Loucy (cell line): Measurements from ENCODE around the gene SCIN.

Experiments
- EZH2phosphoT487 ChIP-seq: fragments of 200-600 bp; IDR thresholded peaks from 2 replicates; pipeline ENCODE4 v1.6.1; 2018; ENCODE audit warnings: antibody characterized with exemption, mild to moderate bottlenecking, moderate library complexity, borderline replicate concordance
- TF ChIP-seq, protein P1 (sequence below): fragments of 200-600 bp; sonication (generic); conservative IDR thresholded peaks from 2 replicates; pipeline ENCODE4 v1.5.1; 2014; ENCODE audit warnings: mild to moderate bottlenecking, antibody characterized with exemption, low read length

- TF ChIP-seq, protein P1, sequence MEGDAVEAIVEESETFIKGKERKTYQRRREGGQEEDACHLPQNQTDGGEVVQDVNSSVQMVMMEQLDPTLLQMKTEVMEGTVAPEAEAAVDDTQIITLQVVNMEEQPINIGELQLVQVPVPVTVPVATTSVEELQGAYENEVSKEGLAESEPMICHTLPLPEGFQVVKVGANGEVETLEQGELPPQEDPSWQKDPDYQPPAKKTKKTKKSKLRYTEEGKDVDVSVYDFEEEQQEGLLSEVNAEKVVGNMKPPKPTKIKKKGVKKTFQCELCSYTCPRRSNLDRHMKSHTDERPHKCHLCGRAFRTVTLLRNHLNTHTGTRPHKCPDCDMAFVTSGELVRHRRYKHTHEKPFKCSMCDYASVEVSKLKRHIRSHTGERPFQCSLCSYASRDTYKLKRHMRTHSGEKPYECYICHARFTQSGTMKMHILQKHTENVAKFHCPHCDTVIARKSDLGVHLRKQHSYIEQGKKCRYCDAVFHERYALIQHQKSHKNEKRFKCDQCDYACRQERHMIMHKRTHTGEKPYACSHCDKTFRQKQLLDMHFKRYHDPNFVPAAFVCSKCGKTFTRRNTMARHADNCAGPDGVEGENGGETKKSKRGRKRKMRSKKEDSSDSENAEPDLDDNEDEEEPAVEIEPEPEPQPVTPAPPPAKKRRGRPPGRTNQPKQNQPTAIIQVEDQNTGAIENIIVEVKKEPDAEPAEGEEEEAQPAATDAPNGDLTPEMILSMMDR: no peak
- TF ChIP-seq EZH2phosphoT487: no peak
Observed at GRCh38 chr7:12629816-12630512, 59.4 kb downstream of the SCIN start.
